ENCODE measurements around the gene ADRA2B. TPM values are rescaled to one million over a fixed set of nuclear protein-coding genes. Genes with fewer than 3 reads are reported as not detected.

Gene ADRA2B
- total RNA-seq, 1 experiment from 2014 or later, result 0.28 TPM

DNA sequence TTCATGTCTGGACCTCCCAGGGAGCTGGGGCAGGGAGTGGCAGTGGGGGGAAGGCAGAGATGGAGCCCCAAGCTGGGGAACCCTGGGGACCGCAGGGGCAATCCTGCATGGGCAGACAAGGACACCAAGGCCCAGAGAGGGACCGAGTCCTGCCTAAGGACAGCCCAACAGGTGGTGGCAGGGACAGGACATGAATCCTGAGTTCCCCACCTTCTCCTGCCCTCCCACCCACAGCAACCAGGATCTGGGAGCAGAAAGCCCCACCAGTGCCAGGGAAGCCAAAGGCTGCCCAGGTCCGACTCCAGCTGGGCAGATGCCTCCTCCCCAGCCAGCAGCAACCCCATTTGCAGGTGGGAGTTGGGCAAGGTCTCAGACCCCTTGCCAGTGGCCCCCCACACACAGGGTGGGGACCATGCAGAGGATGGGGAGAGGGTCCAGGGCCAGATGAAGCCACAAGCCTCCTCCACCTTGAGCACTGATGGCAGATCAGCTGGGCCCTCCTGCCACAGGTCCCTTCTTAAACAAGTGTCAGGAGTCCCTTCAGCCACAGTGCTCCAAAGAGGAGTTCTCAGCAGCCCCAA lies 6.3 kb downstream of the ADRA2B start:
- BruUV-seq (replicated peaks), result no TSS peak
- Histone ChIP-seq H3K4me3 (ENCODE audit: low read depth in 2 of 2, low read length in 2 of 2) (no peak overlapping the region), H3K27me3 (ENCODE audit: control insufficient read depth, insufficient read depth, low read length) (no peaks in the 10 kb centered on the region), H3K9me3 (ENCODE audit: control insufficient read depth, insufficient read depth, low read depth, low read length) (no peaks in the 10 kb centered on the region), H3K4me1 (ENCODE audit: control insufficient read depth, insufficient read depth, low read length) (0 out of 2 replicates have a peak, but pooled peaks cover 3% of the 10 kb centered on the region), H3K27ac (ENCODE audit: low read length) (no peak overlapping the region), H3K36me3 (ENCODE audit: control insufficient read depth, insufficient read depth, low read length) (no peaks in the 10 kb centered on the region)
- in situ Hi-C loops (cut with HindIII; ENCODE audit: low pct_unique_long_range_greater_than_20kb, low sequenced_read_pairs) (no loop called here), intact Hi-C loops (cut with micrococcal nuclease; ENCODE audit: unreplicated experiment) (no loop called here)
- CTCF ChIA-PET, result no interaction called here
- no peak for DNase-seq (ENCODE audit: low read depth, low spot score)
- ATAC-seq, result no peak
- TF ChIP-seq REST (IDR thresholded peaks at IDR 0.05; ENCODE audit: insufficient read depth in 1 of 2, low read depth in 2 of 2, low read length in 1 of 2), result no peak
- POLR2A ChIA-PET, result no interaction called here

- in situ Hi-C loops (cut with HindIII; ENCODE audit: low pct_unique_long_range_greater_than_20kb, low sequenced_read_pairs), result no loop called here
- H3K27me3 ChIP-seq (ENCODE audit: control insufficient read depth, insufficient read depth, low read length), result no peaks in the 10 kb centered on the region
Measured at GRCh38 chr2:96109361-96109680, 7.0 kb downstream of the ADRA2B start.

More at GRCh38 chr2:96109361-96109680, 7.0 kb downstream of the ADRA2B start:
- DNase-seq (ENCODE audit: low read depth, low spot score) (no peak), ATAC-seq (no peak)
- ChIA-PET CTCF (no interaction called here), POLR2A (no interaction called here)
- Histone ChIP-seq H3K27ac (ENCODE audit: low read length) (no peak overlapping the region), H3K4me1 (ENCODE audit: control insufficient read depth, insufficient read depth, low read length) (0 out of 2 replicates have a peak, but pooled peaks cover 3% of the 10 kb centered on the region), H3K36me3 (ENCODE audit: control insufficient read depth, insufficient read depth, low read length) (no peaks in the 10 kb centered on the region), H3K4me3 (ENCODE audit: low read depth in 2 of 2, low read length in 2 of 2) (no peak overlapping the region), H3K9me3 (ENCODE audit: control insufficient read depth, insufficient read depth, low read depth, low read length) (no peaks in the 10 kb centered on the region)
- intact Hi-C loops (cut with micrococcal nuclease; ENCODE audit: unreplicated experiment), result no loop called here
- BruUV-seq (replicated peaks), result no TSS peak
- TF ChIP-seq, protein P1, sequence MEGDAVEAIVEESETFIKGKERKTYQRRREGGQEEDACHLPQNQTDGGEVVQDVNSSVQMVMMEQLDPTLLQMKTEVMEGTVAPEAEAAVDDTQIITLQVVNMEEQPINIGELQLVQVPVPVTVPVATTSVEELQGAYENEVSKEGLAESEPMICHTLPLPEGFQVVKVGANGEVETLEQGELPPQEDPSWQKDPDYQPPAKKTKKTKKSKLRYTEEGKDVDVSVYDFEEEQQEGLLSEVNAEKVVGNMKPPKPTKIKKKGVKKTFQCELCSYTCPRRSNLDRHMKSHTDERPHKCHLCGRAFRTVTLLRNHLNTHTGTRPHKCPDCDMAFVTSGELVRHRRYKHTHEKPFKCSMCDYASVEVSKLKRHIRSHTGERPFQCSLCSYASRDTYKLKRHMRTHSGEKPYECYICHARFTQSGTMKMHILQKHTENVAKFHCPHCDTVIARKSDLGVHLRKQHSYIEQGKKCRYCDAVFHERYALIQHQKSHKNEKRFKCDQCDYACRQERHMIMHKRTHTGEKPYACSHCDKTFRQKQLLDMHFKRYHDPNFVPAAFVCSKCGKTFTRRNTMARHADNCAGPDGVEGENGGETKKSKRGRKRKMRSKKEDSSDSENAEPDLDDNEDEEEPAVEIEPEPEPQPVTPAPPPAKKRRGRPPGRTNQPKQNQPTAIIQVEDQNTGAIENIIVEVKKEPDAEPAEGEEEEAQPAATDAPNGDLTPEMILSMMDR (IDR thresholded peaks at IDR 0.05), result no peak
- TF ChIP-seq REST (IDR thresholded peaks at IDR 0.05; ENCODE audit: insufficient read depth in 1 of 2, low read depth in 2 of 2, low read length in 1 of 2) (no peak), POLR2AphosphoS5 (IDR thresholded peaks at IDR 0.05; ENCODE audit: low read depth, low read length) (no peak), TCF7L2 (IDR thresholded peaks at IDR 0.05; ENCODE audit: low read depth, low read length) (no peak), SIN3A (IDR thresholded peaks at IDR 0.05; ENCODE audit: borderline replicate concordance, insufficient read depth, low read depth, low read length) (no peak)
